ENCODE results near the gene NGDN. TPM values are rescaled to one million over a fixed set of nuclear protein-coding genes. Genes with fewer than 3 reads are reported as not detected.
A peak's percentile ranks its signal among the peaks of the same experiment; 100 is the strongest.

Gene NGDN
- total RNA-seq, 1 donor from 2014 or later = 39.5 TPM

DNA sequence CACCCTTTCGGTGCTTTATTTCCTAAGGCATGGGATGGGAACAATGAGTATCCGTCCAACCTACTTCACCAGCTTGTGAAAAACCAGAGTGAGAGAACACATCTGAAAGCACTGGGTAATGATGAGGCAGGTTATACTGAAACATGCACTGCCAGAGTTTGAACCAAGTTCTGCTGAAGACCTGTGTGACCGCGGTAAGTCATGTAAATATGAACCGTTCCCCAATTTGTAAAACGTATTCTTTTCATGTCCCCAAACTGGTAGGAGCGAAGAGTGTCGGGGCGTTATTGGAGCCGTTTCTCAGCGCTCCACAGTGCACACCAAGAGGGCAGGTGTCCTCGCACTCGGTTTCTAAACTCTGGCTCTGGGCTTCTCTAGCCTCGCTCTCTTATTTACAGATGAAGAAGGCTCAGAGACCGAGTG lies 788 bp upstream of the NGDN start:
- DNase-seq (ENCODE audit: low read depth) = no peak

DNA sequence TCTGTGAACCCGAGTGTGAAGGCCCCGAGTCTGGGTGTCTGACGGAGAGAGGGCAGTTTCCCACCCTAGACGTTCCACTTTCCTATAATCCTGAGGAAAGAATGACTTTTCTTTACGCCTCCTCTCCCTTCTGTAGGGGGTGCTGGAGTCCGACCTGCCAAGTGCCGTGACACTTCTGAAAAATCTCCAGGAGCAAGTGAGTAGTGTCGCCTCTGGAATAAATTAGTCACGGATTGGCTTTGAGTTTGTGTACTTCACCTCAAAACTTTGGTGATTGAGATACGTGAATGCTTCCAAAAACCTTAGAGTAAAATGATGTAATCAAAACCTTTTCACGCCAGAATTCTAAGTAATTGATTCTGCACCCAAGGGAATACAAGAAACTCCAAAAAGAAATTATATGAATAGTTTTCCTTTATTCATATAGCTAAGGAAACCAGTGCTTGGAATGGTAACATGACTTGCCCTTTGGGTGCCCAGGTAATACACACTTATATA lies 452 bp downstream of the NGDN start:
- DNase-seq (ENCODE audit: low read depth) = no peak

DNA sequence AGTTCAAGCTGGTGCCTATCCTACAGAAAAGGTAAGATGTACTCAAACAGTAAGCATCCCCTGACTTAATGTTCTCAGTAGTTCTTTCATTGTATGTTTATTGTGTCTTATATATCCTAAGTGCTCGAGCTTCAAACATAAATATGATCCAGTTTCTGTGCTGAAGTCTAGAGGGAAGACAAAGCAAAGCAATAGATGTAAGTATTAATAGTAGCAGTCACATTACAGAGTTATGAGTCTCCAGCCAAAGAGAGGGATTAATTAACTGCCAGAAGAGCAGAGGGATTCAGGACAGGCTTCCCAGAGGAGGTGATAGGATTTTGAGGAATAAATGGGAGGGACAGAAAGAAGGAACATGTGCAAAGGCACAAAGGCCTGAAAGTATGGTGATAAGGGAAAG lies 1.4 kb downstream of the NGDN start:
- no peak for DNase-seq (ENCODE audit: low read depth)

DNA sequence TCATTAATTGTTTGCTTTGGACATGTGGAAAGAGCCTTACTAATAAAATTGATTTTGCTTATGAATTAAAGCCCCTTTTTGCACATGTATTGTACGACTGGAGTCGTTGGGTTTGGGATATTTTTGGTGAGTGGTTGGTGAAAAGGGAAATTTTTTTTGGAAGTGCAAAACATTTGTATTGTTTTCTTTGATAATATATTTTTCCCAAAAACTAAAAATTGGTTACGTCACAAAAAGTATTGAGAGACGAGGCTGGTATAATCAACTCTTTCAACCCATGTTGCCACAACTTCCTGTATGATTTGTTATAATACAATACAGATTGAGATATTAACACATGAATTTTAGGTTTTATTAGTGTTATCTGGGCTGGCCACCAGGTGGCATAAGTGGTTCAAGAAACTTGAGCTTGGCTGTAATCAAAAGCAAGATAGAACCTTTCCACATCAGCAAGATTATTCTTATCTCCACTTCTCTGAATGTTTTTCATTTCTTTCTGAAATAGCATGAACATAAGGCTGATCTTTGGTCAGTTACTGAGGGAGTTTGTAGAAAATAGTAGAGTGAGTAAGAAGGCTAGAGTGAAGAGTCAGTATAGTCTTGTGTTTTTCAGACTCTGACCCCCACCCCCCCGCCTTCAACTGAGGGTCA lies 8.7 kb downstream of the NGDN start:
- DNase-seq (ENCODE audit: low read depth) = peak; percentile 70

DNA sequence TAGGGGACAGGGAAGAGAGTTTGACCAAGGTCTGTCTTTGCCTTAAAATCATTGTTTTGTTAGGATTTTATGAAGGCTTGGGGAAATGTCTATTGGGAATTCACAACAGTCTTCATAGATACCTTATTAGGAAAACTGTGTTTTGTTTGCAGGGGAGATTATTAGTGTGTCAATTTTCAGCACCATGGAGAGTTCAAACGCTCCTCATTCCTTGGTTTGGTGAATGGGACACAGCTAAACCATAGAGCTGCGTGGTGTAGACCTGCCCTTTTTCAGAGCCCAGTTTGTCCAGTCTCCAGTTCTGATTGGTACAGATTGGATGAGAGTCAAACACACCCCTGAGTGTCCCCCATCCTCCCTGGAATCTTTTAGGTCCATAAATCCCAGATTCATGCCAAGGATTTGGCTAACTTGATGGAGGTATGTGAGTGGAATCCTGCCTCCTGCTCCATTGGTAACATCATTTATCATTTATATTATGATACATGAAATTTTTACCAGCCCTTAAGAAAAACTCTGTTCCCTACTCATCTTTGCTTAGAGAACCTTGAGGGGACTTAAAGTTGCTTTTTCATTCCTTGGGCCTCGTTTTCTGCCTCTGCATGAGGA lies 12.0 kb downstream of the NGDN start:
- peak; percentile 56 for DNase-seq (ENCODE audit: low read depth)

DNA sequence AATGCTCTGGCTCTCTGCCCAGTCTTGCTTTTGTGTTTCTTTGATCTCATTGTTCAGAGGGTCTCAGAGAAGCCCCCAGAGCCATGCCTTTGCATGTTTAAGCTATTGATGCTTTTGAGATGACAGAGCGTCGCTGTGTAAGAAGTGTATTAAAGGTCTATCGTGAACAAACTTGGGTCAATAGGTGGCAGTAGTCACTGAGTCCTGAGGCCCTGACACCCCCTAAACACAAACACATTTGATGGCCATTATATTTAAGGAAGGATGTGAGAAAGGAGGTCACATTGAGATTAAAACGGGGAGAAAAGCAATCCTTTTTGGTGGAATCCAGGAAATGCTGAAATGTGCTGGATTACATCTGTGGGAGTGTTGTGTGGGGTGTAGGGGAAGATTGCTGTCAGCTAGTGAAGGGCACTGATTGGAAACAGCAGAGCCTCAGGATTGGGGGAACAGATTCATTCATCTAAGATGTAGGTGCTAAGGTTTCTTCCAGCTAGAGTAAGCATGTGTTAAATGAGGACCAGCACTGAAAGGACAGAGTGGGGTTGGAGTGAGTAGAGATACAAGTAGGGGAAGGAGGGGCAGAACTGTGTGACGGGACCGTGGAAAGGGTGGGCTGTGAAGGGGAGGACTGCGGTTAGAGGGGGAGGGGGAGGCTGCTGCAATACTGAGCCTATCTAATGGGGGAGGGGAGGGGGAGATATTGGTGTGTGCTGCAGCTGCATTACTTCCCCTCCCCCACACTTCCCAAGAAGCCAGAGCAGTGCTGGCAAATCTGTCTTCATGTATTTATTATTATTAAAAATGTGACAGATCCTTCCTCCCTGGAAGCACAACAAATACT lies 12.7 kb downstream of the NGDN start:
- DNase-seq (ENCODE audit: low read depth) = no peak

DNA sequence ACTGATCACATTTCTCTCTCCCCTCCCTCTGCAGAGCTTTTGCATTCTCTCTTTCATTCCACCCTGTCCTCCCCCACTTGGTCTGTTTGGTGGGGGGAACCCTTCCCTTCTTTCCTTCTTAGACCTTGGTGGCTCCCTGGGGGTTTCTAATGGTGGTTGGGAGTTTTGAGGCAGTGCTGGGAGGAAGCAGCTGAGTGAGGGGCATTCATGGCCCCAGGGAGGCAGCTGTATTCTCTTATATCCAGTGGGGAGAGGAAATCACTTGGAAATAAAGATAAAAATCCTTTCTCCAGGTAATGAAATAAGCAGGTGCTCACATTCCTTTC lies 13.3 kb downstream of the NGDN start:
- DNase-seq (ENCODE audit: low read depth) = no peak

DNA sequence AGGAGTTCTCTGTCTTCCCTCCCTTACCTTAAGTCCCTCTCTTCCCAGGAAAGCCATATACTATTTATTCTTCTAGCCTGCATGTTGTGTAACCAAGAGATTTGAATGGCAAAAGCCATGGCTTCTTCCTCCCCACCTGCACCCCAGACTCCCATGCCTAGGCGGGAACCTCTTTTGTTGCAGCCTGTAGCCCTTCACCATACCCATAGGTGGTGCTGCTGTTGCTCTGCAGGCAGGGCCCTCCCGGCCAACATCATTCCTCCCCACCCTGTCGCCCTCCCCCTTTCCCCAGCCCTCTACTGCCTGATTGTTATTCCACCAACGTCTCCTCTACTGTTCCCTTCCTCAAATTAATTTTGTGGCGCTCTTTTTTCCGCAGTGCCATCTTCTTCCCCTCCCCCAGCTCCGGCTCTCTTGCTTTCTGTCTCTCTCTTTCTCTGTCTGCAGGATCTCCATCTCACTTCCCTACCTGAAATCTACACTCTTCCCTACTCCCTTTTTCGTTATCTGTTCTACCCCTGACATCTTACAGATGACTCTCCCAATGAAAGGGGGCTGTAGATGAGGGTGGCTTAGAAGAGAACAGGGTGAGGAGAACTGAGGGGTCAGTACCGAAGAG lies 13.8 kb downstream of the NGDN start:
- no peak for DNase-seq (ENCODE audit: low read depth)

DNA sequence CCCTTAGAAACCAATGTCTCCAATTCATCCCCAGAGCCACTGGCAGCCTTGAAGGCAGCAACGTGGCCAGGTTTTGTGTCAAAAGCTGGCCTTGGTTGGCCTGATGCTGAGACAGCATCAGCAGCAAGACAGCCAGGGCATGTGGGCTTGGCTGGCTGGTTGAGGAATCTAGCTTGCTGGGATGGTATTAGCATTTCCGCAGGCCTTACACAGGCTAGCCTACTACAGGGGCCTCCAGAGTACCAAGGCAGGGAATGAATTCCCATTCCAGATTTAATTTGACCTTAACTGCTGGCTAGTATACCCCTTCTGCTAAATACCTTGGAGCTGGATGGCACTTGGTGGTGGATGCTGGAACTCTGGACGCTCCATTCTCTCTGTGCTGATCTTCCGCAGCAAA lies 15.8 kb downstream of the NGDN start:
- DNase-seq (ENCODE audit: low read depth) = no peak

DNA sequence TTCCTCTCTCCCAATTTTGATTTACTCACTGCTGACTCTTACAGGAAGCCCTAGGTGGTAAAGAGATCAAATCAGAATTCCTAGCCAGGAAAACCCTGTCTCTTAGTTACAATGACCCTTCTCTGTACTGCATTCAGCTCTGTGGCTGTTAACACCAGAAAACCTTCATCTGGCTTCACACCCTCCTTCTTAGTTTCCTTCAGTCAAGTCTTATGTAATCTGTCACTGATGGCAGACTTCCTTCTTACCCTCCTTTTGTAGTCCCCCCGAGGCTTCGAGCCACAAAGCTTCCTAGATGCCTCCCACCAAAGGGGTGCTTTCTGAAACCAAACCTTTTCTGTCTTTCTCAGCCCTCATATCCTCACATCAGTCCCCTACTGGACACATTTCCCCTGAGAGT lies 16.5 kb downstream of the NGDN start:
- no peak for DNase-seq (ENCODE audit: low read depth)

DNA sequence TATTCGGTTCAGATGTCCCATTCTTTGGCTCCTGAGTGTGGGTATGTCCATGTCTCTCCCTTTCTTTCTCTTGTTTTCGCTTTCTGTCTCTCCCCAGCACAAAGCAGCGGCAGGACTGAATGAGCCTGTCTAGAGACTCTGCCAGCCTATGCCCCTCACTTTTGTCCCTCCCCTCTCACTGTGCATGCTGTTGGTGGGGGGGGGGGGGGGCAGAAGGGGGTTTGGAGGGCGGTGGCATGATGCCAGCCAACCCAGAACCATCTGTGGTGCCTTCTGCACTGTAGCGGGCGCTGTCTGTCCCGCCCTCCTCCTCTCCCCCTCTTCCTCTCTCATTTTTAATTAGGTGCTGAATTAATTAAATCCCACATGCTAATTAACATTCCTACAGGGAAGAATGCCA lies 17.7 kb downstream of the NGDN start:
- DNase-seq (ENCODE audit: low read depth) = no peak

DNA sequence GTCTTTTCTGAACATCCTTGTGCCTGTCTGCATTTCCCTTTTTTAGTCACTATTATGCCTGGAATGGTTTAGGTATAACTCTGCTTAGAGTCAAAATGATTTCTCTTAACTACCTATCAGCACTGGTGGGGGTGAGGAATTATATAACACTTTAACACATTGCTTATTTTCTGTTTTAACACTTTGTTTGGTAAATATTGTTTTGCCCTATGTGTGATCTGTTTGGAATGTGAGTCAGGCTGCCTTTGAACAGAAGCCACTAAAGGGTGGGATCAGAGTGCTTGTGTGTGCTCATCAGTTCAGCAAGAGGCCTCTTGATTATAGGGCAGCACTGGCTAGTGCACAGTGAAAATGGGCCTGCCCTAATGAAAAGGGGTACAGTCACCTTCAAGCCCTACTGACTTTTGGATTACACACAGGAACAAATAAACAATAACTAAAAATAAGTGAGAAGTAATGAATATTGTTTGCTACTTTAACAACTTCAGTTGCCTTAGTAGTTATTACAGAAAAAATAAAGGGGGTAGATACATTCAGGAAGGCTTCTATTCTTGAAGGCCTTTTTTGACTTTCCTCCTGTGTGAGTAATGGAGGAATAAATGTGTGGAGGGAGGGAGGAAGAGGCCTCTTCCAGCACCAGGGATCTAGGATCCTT lies 23.2 kb downstream of the NGDN start:
- DNase-seq (ENCODE audit: low read depth) = no peak

DNA sequence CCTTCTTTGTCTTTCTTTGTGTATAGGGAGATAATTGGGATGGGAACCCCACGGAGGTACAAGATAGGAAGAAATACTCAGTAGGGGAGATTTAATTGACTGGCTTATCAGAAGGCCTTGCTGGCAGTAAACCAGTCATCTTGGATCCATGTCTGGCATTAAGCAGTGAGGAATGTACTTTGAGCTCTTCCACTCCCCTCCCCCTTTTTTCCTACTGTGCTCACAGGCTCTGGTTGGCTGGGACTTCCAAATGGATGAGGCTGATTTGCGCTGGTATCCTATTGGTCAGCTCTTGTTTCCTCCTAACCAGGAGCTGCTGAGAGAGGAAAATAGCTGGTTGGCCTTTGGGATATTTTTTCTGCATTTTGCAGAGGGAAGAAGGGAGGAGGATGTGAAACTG lies 24.7 kb downstream of the NGDN start:
- DNase-seq (ENCODE audit: low read depth) = no peak

DNA sequence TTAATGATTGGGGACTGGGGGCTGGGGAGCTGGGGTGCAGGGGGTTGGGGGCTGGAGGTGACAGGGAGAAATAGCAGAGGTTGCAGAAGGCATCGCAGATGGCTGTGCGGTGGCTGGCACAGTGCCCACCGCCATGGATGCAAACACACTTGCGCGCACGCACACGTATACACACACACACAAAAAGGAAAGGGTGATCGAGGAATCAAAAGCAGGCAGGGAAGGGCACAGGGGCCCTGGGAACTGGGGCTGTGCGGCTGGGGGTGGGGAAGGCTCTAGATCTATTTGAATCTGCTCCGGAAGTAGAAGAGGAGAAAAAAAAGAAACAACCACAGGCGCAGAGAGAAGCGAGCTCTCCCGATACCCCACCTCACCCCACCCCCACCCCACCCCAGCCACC lies 42.7 kb downstream of the NGDN start:
- no peak for DNase-seq (ENCODE audit: low read depth)

DNA sequence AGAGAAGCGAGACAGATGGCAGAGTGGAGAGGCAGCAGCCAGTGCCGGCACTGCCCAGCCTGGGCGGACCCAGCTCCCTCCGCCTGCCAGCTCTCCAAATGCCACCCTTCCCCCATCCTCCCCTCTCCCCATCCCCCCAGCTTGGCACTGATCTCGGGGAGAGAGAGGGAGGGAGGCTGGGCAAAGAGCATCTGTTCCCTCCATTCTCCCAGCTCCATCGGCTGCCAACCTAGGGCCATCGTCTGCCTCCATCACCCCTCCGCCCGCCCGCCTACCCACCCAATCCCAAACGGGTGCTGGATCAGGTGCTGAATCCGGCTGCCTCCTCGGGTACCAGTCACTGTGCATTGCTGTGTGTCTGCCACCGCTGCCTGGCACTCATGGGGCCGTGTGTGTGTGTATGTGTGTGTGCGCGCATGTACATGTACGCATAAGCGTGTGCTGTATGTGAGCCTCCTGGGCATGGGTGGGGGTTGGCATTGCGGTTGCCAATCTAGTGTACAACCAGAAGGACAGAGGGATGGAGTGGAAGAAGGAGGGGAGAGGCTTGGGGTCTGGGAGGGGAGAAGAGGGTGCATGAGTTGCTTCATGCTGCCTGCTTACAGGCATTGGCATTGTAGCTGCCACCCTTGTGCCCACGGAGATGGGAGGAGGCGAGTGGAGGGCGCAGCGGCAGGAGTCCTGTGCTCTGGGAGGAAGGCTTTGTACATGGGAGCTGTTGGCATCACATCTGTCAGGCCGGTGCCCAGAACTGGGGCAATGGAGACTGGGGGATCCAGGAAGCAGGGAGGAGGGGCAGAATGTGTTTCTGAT lies 43.7 kb downstream of the NGDN start:
- peak; percentile 20 for DNase-seq (ENCODE audit: low read depth)

DNA sequence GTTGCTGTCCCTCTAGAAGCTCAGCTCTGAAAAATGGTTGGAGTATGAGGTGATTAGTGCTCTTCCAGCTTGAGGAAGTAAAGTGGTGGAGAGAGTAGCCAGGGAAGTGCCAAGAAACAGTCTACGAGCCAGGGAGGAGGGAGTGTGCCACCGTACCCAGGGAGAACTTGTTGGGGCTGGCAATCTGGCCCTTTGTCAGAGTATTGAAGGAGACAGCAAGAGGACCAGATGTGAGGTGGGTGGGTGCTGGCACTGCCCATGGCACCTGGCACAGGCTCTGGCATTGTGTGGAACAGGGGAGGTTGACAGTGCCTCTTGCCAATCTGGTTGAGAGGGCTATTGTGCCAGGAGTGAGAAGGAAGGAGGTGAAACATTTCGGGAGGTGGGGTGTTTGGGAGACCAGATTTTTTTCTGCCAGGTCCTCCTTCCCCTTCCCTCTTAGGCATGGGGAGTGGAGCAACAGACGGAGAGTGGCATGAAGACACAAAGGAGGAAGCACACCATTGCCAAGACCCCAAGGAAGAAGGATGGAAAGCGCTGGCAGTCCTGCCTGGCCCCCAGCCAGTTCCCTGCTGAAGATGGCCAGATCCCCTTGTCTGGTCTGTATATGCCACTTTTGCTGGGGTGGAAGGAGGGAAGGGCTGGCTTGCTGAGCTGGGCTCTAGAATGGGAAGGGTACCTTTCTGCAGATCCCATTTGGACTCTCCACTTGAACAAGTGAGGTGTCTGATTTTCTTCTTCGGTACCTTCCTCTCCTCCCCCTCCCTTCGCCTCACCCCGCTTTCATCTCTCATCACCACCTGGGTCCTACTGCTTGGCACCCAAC lies 44.5 kb downstream of the NGDN start:
- DNase-seq (ENCODE audit: low read depth) = no peak

DNA sequence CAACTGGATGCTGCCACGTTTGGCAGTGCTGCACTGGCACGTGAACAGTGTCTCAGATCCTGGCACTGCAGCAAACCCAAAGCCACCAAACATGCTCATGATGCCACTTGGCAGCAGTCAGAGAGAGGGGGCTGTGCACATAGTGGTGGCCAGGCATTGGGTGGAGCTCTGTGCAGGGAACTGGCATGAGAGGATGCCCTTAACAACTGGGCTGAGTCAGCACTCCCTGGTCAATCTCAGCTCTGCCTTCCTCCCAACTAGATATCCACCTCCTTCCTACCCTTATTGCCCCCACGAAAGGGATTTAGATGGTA lies 45.1 kb downstream of the NGDN start:
- DNase-seq (ENCODE audit: low read depth) = peak; percentile 64

DNA sequence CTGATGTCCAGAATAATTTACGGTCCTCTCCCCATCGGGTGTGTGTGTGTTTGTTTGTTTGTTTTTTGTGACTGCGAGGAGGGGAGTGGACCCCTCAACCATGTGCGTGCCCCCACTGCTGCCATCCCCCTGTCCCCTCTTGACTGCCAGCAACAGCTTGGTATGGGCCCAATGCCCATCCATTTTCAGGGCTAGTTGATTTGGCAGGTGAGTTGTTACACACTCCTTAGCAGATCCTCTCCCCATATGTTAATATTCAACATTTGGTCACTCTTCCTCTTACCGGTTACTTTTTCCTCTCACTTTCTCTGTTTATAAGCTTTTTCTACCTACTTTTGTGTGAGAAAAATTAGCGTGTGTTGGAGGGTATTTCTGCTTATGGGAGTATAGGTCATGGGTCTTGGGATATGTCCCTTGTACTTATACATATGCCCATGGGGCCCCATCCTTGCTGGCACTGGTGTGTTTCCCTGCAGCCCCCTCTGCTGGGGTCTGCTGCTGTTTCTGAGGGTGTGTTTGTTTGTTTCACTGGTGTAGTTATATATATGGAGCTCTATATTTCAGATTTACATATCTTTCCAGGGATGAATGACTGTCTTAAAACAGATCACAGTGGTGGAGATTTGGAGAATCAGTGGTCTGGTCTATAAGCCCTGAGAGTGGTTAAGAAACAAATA lies 48.3 kb downstream of the NGDN start:
- DNase-seq (ENCODE audit: low read depth) = no peak

DNA sequence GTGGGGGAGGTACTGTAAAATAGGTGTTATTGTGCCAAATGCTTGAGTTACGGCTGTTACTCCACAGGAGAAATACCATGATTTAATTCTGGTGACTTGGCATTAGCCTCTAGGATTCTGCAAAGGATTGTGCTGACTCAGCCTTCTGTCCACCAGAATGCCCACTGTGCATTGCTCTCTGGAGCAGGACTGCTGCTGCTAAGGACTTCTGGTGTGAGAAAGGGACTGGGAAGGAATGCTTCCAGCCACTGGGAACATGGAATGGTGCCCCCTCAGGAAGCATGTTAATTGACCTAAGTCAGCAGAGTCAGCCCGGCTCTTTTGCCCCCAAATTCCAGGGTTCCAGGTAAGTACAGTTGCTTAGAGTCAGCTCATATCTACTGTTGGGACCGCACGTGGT lies 49.2 kb downstream of the NGDN start:
- no peak for DNase-seq (ENCODE audit: low read depth)
